ENCODE measurements around the gene CDK17.
"Not testable (repeated sequence)": the region's sequence is repeated elsewhere in the genome, so short reads cannot be mapped to it uniquely, and the experiment has no call there.

Gene CDK17

DNA sequence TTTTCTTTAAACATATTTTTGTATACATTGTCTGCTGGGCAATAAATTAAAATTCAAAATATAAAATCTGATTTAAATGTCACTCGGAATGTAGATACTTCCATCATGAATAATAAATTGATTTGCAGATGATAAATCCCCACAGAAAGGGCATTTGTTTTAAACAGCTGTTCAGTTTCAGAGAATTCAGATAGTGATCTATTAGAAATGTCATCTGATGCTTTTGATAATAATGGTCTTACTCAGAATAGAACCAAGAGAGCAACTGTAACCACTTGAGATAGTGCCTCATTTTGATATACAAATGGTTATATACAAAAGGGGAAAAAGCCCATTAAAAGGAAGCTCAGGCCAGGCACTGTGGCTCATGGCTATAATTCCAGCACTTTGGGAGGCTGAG lies 43.4 kb downstream of the CDK17 start:
- Mint-ChIP-seq H3K4me3 (no peak overlapping the region), H3K9me3 (no peaks in the 10 kb centered on the region), H3K27ac (no peak overlapping the region), H3K36me3 (peaks cover 4% of the 10 kb centered on the region), H3K27me3 (no peaks in the 10 kb centered on the region), H3K4me1 (peaks cover 93% of the 10 kb centered on the region)

DNA sequence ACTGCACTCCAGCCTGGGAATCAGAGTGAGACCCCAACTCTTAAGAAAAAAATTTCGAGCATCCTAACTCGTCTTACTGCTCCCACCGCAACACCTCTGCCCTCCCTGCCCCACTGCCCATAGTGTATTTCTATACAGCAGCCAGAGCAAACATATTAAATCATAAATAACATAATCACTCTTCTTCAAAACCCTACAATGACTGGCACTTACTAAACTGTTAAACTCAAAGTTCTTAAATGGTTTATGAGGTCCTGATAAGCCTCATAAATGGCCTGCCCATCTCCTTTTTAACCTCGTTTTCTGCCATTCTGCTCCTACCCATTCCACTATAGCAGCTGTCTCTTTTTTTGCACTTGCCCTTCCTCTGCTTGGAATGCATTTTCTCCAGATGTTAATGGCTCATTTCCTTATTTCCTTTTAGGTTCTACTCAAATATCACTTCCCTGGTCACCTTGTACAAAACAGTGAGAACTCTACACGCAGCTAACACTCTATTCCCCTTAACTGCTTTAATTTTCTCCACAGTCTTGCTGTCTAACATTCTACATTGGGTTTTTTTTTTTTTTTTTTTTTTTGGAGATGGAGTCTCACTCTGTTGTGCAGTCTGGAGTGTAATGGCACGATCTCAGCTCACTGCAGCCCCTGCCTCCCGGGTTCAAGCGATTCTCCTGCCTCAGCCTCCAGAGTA lies 45.2 kb downstream of the CDK17 start:
- no peaks in the 10 kb centered on the region for H3K27me3 Mint-ChIP-seq
- no peak overlapping the region for H3K4me3 Mint-ChIP-seq
- peaks cover 91% of the 10 kb centered on the region for H3K4me1 Mint-ChIP-seq
- no peaks in the 10 kb centered on the region for H3K9me3 Mint-ChIP-seq
- peaks cover 2% of the 10 kb centered on the region for H3K36me3 Mint-ChIP-seq
- H3K27ac Mint-ChIP-seq = no peak overlapping the region

DNA sequence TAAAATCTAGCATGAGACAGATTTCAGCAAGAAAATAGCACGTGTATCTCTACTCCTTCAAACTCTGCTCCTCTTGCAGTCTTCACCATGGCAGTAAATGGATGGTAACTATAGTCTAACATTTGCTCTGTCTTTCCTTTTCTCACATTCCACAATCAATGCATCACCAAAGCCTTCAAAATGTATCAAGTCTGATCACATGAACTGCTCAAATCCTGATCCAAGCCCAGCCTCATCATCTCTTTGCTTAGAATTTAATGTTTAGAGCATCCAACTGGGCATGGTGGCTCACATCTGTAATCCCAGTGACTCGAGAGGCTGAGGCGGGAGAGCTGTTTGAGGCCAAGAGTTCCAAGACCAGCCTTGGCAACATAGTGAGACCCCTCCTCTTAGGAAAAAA lies 45.9 kb downstream of the CDK17 start:
- H3K4me3 Mint-ChIP-seq = no peak overlapping the region
- H3K27me3 Mint-ChIP-seq = no peaks in the 10 kb centered on the region
- no peaks in the 10 kb centered on the region for H3K9me3 Mint-ChIP-seq
- peaks cover 91% of the 10 kb centered on the region for H3K4me1 Mint-ChIP-seq
- H3K36me3 Mint-ChIP-seq = peaks cover 2% of the 10 kb centered on the region
- H3K27ac Mint-ChIP-seq = no peak overlapping the region

DNA sequence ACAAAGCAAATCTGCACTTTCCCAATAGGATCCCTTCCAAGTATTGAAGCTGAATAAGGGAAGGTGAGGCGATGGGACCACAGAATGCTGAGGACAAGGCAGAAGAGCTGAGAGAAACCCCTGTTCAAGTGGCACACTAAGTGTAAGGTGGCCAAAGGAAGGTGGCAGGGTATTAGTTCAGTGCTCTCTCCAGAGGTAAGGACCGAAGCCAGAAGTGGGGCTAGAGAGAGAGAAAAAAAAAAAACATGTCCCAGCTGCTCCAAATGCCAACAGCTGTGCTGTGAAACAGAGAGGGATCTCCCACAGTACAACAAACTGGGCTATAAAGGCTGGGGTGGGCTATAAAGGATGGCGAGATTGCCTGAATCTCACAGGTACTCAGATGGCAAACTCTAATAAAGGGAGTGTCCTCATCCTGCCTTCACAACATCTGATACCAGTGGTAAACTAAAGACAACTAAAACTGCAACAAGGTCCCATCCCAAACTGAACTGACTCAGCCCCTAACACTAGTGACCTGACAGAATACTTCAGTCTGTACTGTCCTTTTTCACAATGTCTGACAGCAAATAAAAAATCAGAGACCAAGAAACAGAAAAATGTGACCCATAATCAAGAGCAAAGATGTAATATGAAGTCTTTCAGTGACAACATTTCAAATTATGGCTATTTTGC lies 47.9 kb downstream of the CDK17 start:
- no peak overlapping the region for H3K4me3 Mint-ChIP-seq
- H3K36me3 Mint-ChIP-seq = peaks cover 5% of the 10 kb centered on the region
- peaks cover 93% of the 10 kb centered on the region for H3K4me1 Mint-ChIP-seq
- H3K27ac Mint-ChIP-seq = peak overlapping the region; percentile 1
- no peaks in the 10 kb centered on the region for H3K9me3 Mint-ChIP-seq
- H3K27me3 Mint-ChIP-seq = no peaks in the 10 kb centered on the region

DNA sequence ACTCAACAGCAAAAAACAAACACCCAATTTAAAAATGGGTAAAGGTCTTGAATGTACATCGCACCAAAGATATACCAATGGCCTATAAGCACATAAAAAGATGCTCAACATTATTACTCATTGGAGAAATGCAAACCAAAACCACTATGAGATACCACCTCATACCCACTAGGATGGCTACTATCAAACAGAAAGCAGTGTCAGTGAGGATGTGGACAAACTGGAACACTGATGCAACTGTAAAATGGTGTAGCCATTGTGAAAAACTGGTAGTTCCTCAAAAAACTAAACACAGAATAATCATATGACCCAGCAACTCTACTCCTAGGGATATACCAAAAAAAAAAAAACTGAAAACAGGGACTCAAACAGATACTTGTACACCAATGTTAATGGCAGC lies 49.3 kb downstream of the CDK17 start:
- Mint-ChIP-seq H3K27me3 (no peaks in the 10 kb centered on the region), H3K4me1 (peaks cover 90% of the 10 kb centered on the region), H3K4me3 (peak overlapping the region; percentile 50), H3K9me3 (no peaks in the 10 kb centered on the region), H3K27ac (peak overlapping the region; percentile 9), H3K36me3 (peaks cover 5% of the 10 kb centered on the region)

DNA sequence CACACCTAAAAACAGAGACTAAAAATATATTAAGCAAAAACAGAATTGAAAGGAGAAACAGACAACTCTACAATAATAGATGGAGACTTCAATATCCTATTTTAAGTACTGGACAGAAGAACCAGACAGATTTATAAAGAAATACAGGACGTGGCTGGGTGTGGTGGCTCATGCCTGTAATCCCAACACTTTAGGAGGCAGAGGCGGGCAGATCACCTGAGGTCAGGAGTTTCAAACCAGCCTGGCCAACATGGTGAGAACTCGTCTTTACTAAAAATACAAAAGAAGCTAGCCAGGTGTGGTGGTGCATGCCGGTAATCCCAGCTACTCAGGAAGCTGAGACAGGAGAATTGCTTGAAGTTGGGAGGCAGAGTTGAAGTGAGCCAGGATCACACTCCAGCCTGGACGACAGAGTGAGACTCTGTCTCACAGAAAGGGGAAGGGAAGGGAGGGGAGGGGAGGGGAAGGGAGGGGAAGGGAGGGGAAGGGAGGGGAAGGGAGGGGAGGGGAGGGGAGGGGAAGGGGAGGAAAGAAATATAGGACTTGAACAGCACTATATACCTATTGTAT lies 53.0 kb downstream of the CDK17 start:
- peak overlapping the region; percentile 84 for H3K27ac Mint-ChIP-seq
- H3K36me3 Mint-ChIP-seq = peaks cover 27% of the 10 kb centered on the region
- H3K9me3 Mint-ChIP-seq = peaks cover 9% of the 10 kb centered on the region
- peaks cover 82% of the 10 kb centered on the region for H3K4me1 Mint-ChIP-seq
- no peaks in the 10 kb centered on the region for H3K27me3 Mint-ChIP-seq
- H3K4me3 Mint-ChIP-seq = peak overlapping the region; percentile 70

DNA sequence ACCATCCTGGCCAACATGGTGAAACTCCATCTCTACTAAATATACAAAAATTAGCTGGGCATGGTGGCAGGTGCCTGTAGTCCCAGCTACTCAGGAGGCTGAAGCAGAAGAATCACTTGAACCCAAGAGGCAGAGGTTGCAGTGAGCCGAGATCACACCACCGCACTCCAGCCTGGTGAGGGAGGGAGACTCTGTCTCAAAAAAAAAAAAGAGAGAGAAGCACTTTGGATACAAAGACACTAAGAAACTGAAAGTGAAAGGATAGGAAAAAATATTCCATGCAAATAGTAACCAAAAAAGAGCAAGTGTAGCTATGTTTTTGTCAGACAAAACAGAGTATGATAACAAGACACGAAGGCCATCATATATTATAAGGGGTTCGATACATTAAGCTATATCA lies 53.5 kb downstream of the CDK17 start:
- peaks cover 80% of the 10 kb centered on the region for H3K4me1 Mint-ChIP-seq
- peak overlapping the region; percentile 70 for H3K4me3 Mint-ChIP-seq
- H3K27ac Mint-ChIP-seq = peak overlapping the region; percentile 84
- H3K36me3 Mint-ChIP-seq = peaks cover 25% of the 10 kb centered on the region
- H3K27me3 Mint-ChIP-seq, H3K9me3 Mint-ChIP-seq: not testable (repeated sequence)

DNA sequence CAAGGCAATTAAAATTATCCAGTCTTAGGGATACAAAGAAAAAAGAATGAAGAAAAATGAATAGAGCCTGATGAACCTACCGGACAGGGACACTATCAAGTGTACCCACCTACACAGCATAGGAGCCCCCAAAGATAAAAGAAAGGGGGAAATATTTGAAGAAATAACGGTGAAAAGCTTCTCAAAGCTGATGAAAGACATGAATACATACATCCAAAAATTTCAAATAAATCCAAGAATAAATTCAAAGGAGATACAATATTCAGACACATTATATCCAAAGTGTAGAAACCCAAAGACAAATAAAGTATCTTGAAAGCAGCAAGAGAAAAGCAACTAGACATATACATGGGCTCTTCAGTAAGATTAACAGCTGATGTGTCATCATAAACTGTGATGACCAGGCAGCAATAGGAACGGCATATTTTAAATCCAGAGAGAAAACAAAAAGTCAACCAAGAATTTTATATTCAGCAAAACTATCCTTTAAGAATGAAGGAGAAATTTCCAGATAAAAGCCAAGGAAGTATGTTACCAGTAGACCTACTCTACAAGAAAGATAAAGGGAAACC lies 56.0 kb downstream of the CDK17 start:
- no peak overlapping the region for H3K27ac Mint-ChIP-seq
- H3K27me3 Mint-ChIP-seq = no peaks in the 10 kb centered on the region
- peaks cover 73% of the 10 kb centered on the region for H3K4me1 Mint-ChIP-seq
- H3K4me3 Mint-ChIP-seq = no peak overlapping the region
- peaks cover 29% of the 10 kb centered on the region for H3K36me3 Mint-ChIP-seq
- H3K9me3 Mint-ChIP-seq = peaks cover 9% of the 10 kb centered on the region

DNA sequence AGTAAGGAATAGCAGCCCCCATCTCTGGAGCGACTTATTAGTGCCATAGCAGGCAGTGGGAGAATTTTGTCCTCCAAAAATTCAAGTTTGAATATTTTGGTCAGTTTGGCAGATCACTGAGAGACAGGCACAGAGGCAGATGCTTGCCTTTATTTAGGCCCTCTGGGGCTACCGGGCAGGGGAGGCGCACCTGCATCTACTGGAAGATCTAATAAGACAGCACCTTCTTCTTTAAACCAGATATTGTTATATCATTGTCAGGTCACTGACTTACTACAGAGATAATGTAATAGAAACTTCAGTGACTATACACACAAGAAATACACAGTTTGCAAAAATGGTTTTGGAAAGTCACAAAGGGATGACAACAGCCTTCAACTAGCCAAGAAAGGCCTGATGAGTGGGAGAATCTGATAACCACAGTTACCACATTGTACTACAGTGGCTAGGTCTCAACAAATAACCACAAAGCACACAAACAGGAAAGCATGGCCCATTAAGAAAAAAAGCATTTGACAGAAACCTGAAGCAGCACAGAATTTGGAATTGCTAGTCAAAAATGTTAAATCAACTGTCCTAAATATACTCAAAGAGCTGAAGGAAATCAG lies 56.8 kb downstream of the CDK17 start:
- Mint-ChIP-seq H3K27ac (peak overlapping the region; percentile 92), H3K36me3 (peaks cover 27% of the 10 kb centered on the region), H3K4me1 (peaks cover 72% of the 10 kb centered on the region), H3K4me3 (peak overlapping the region; percentile 47), H3K9me3 (peaks cover 9% of the 10 kb centered on the region), H3K27me3 (no peaks in the 10 kb centered on the region)

DNA sequence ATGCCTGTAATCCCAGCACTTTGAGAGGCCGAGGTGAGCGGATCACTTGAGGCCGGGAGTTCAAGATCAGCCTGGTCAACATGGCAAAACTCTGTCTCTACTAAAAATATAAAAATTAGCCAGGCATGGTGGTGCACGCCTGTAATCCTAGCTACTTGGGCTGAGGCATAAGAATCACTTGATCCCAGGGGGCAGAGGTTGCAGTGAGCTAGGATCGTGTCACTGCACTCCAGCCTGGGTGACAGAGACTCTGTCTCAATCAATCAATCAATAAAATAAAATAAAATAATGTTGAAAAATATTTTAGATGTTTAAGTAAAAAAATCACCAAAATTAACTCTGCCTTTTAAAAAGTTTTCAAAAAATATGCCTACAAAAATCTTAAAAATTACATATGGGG lies 60.6 kb downstream of the CDK17 start:
- H3K36me3 Mint-ChIP-seq = peaks cover 27% of the 10 kb centered on the region
- H3K27ac Mint-ChIP-seq, H3K9me3 Mint-ChIP-seq, H3K27me3 Mint-ChIP-seq, H3K4me3 Mint-ChIP-seq: not testable (repeated sequence)
- peaks cover 75% of the 10 kb centered on the region for H3K4me1 Mint-ChIP-seq

DNA sequence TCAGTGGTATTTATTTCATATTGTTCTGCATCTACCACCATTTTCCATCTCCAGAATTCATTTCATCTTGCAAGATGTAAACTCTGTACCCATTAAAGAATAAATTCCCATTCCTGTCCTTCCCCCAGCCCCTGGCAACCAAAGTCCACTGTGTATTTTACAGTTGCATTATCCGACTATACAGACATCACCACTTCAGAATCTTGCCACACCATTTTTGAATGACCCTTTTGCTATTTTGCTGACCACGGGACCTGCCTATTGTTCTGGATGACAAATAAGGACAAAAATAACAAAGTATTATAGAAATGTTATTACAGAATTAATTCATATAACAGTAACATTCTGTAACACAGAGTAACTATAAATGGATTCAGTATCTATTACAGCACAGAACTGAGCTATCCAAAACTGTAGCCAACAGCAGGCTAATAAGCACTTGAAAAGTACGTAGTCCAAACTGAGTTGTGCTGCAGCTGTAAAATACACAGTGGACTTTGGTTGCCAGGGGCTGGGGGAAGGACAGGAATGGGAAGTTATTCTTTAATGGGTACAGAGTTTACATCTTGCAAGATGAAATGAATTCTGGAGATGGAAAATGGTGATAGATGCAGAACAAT lies 61.3 kb downstream of the CDK17 start:
- Mint-ChIP-seq H3K4me3 (no peak overlapping the region), H3K4me1 (peaks cover 79% of the 10 kb centered on the region), H3K36me3 (peaks cover 22% of the 10 kb centered on the region), H3K27ac (peak overlapping the region; percentile 51), H3K27me3 (no peaks in the 10 kb centered on the region), H3K9me3 (peaks cover 9% of the 10 kb centered on the region)

DNA sequence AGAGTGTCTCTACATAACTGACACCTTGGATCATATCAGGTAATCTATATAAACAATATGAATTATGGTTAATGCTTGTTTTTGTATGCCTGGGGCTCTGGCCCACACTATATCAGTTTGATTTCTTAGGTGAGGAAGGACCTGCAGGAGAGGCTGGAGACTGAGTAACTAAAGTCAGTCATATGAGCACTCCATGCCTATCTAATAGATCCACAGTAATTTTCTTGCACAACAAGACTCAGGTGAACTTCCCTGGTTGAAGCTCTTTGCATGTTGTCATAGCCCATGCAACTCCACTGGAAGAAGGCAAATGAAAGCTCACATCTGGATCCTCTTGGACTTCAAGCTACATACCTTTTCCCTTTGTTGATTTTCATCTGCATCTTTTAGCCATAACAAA lies 62.3 kb downstream of the CDK17 start:
- Mint-ChIP-seq H3K4me3 (no peak overlapping the region), H3K4me1 (peaks cover 73% of the 10 kb centered on the region), H3K9me3 (no peaks in the 10 kb centered on the region), H3K36me3 (peaks cover 14% of the 10 kb centered on the region), H3K27me3 (no peaks in the 10 kb centered on the region), H3K27ac (no peak overlapping the region)

DNA sequence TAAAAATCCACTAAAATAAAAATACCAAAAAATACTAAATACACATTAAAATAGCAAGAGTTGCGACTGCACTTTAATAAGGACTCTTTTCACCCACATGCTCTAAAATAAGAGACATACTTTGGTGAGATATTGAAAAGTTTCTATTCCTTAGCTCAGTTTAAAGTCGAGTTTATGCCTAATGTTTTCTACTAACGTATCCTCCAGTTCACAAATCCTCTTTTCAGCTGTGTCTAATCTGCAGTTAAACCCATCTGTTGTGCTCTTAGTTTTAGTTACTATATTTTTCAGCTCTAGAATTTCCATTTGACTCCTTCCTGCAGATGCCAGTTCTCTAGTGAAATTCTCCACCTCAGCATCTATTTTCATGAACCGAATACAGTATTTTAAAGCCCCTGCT lies 63.8 kb downstream of the CDK17 start:
- no peak overlapping the region for H3K4me3 Mint-ChIP-seq
- peak overlapping the region; percentile 65 for H3K27ac Mint-ChIP-seq
- H3K4me1 Mint-ChIP-seq = peaks cover 66% of the 10 kb centered on the region
- H3K9me3 Mint-ChIP-seq = no peaks in the 10 kb centered on the region
- peaks cover 17% of the 10 kb centered on the region for H3K36me3 Mint-ChIP-seq
- H3K27me3 Mint-ChIP-seq = no peaks in the 10 kb centered on the region

DNA sequence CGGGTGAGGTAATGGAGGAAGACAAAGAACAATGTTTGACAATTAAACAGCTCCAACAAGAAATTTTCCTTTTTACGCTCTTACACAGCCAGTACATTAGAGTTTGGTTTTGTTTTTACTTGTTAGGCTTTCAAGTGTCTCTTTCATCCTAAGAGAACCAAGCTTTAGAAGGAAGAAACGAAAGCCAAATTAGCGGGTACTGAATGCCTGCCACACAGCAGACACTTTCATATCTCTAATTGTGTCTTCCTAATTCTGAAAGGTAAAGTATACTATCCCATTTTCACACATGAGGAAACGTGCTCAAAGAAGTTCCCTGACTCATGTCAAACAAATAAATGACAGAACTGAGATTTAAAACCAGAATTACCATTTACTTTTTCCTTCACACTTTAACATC lies 65.0 kb downstream of the CDK17 start:
- Mint-ChIP-seq H3K4me1 (peaks cover 61% of the 10 kb centered on the region), H3K9me3 (no peaks in the 10 kb centered on the region), H3K27me3 (no peaks in the 10 kb centered on the region), H3K4me3 (peak overlapping the region; percentile 73), H3K27ac (peak overlapping the region; percentile 23), H3K36me3 (peaks cover 14% of the 10 kb centered on the region)

DNA sequence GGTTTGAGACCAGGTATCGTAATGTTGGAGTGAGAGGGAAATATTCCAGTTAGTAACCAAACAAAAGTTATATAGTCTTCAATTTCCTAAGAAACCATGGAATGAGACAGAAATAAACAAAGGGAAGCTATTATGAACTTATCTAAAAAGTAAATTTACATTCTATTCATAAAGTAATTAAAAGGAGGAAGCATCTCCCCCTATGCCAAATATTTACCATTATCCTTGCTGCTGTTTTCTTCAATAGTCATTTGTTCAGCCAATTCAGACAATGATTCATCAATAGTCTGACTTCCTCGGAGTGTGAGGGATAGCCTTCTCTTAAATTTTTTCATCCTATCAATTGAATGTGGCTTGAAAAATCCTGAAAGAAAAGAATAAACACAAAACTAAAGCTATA lies 65.7 kb downstream of the CDK17 start:
- Mint-ChIP-seq H3K27ac (peak overlapping the region; percentile 20), H3K9me3 (no peaks in the 10 kb centered on the region), H3K36me3 (peaks cover 14% of the 10 kb centered on the region), H3K4me3 (no peak overlapping the region), H3K27me3 (no peaks in the 10 kb centered on the region), H3K4me1 (peaks cover 66% of the 10 kb centered on the region)
